GM12878 (cell line): ENCODE data around the gene BCLAF1. TPM values are rescaled to one million over a fixed set of nuclear protein-coding genes. Genes with fewer than 3 reads are reported as not detected.
A peak's percentile ranks its signal among the peaks of the same experiment; 100 is the strongest.

Experiments used
- CBFB ChIP-seq: IDR thresholded peaks from 2 replicates; pipeline ENCODE4 v1.6.1; 2016; ENCODE audit warnings: antibody characterized with exemption, low read depth
- CHD1 ChIP-seq: IDR thresholded peaks from 2 replicates; pipeline ENCODE4 v1.6.1; 2012; ENCODE audit warnings: low read depth, low read length, improper control_type of control experiment
- FOXM1 ChIP-seq: IDR thresholded peaks from 2 replicates; pipeline ENCODE4 v1.6.1; 2012; ENCODE audit warnings: low read depth, mild to moderate bottlenecking, inconsistent platforms, low read length, moderate library complexity
- KAT2A ChIP-seq: conservative IDR thresholded peaks from 2 replicates; pipeline ENCODE4 v1.6.1; 2011; ENCODE audit warnings: low read depth, low read length; ENCODE audit not compliant: control insufficient read depth
- MYB ChIP-seq: fragments of 150-350 bp; IDR thresholded peaks from 2 replicates; pipeline ENCODE4 v1.6.1; 2014; ENCODE audit warnings: mild to moderate bottlenecking, low read depth, low read length, borderline replicate concordance
- NR2C2 ChIP-seq: IDR thresholded peaks from 2 replicates; pipeline ENCODE4 v1.6.1; 2011; ENCODE audit warnings: borderline replicate concordance, low read depth; ENCODE audit not compliant: control insufficient read depth, insufficient read length
- PAX8 ChIP-seq: fragments of 450-650 bp; IDR thresholded peaks from 2 replicates; pipeline ENCODE4 v1.6.1; 2017; ENCODE audit warnings: mild to moderate bottlenecking, moderate library complexity
- SIX5 ChIP-seq: IDR thresholded peaks from 2 replicates; pipeline ENCODE4 v1.6.1; 2011; ENCODE audit warnings: mild to moderate bottlenecking, low read depth, low read length, moderate library complexity; ENCODE audit not compliant: severe bottlenecking
- TARDBP ChIP-seq: IDR thresholded peaks from 2 replicates; pipeline ENCODE4 v1.6.1; 2016; ENCODE audit warnings: borderline replicate concordance
- TBL1XR1 ChIP-seq: IDR thresholded peaks from 2 replicates; pipeline ENCODE4 v1.6.1; 2012; ENCODE audit warnings: low read depth, low read length, improper control_type of control experiment
- YBX1 ChIP-seq: fragments of 450-650 bp; IDR thresholded peaks from 2 replicates; pipeline ENCODE4 v1.6.1; 2016; ENCODE audit warnings: antibody characterized with exemption
- YY1 ChIP-seq: IDR thresholded peaks from 2 replicates; pipeline ENCODE4 v1.6.1; 2011; ENCODE audit warnings: low read depth, mild to moderate bottlenecking, low read length
- ZSCAN29 ChIP-seq: fragments of 450-650 bp; IDR thresholded peaks from 2 replicates; pipeline ENCODE4 v1.6.1; 2017; ENCODE audit warnings: mild to moderate bottlenecking, moderate library complexity
- polyA plus RNA-seq, 11 experiments: library from polyadenylated mRNA; depleted of rRNA in 4 of 11; unstranded in 6 of 11; stranded (reverse) in 5 of 11; fragments of >200 nt; fragmentation: Nextera tagmentation in 4 of 11; fragmentation: Illumina TruSeq in 1 of 11; extraction: Ambion mirVana in 4 of 11; extraction: Trizol in 1 of 11; gene quantifications; 1 replicate in 1 of 11; 2 replicates in 10 of 11; pipeline versions ENCODE4 v1.2.1 to v1.2.3, GENCODE V29; 2011 to 2016; ENCODE audit warnings: inconsistent platforms in 2 of 11, missing spikeins in 2 of 11, low read depth in 1 of 11
- total RNA-seq, 4 experiments: library from RNA; depleted of rRNA in 3 of 4; stranded (reverse); fragments of >200 nt in 3 of 4; fragmentation: Illumina TruSeq in 1 of 4; extraction: Trizol in 1 of 4; gene quantifications; 2 replicates each; pipeline versions ENCODE4 v1.2.1 to v1.2.3, GENCODE V29; 2013 to 2021
- TF ChIP-seq, protein P1 (sequence below): fragments of 450-650 bp; conservative IDR thresholded peaks from 2 replicates; pipeline ENCODE4 v1.6.1; 2017; ENCODE audit warnings: mild to moderate bottlenecking, moderate library complexity
- TF ChIP-seq, protein P2 (sequence below): fragments of 450-650 bp; formaldehyde crosslinking; IDR thresholded peaks from 2 replicates; pipeline ENCODE4 v1.4.0; 2022; ENCODE audit warnings: mild to moderate bottlenecking, moderate library complexity
- TF ChIP-seq, protein P3 (sequence below): fragments of 450-650 bp; IDR thresholded peaks from 2 replicates; pipeline ENCODE4 v1.6.1; 2016; ENCODE audit warnings: mild to moderate bottlenecking, moderate library complexity, borderline replicate concordance

Gene BCLAF1
- total and polyA plus RNA-seq, 10 of the 15 experiments (the other 5 are each of a cell fraction or from before 2014, with no cell fraction given), result 56.0 to 223 (median 114) TPM

DNA sequence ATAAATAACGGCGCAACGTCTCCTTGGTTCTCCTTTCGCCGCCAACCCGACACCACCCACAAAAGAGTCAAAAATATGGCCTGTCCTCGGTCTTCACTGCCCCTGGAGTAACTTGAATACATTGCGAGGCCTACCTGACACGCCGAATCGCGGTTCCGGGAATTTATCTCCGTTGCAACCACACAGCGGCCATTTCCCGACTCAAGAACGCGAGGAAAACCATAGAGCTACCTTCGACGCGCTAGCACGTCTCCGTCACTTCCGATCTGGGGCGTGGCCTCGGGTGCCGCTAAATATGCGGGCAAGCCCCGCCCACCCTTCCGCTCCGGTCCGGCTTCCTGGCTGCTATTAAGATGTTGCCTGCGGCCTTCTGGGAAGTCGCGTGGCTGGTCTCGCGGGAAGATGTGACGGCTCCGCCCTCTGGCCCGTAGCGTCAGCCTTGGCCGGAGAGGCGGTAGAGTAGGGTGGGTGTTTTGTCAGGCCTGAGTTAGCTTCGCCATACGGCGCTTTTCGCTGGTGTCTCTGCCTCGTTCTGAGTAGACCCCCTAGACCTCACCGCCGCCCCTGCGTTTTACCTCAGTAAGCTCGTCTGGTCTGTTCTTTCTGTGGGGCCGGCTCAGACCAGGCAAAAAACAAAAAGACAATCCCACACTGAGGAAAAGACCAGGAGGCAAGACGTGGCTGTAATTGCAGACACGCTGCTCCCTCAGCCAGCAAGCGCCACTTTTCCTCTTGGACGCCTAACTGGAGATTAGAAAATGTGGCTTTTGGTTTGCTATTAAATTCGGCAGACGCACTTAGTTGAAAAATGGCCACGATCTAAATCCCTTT lies at the start of gene BCLAF1 (continued):
- TF ChIP-seq, protein P1, sequence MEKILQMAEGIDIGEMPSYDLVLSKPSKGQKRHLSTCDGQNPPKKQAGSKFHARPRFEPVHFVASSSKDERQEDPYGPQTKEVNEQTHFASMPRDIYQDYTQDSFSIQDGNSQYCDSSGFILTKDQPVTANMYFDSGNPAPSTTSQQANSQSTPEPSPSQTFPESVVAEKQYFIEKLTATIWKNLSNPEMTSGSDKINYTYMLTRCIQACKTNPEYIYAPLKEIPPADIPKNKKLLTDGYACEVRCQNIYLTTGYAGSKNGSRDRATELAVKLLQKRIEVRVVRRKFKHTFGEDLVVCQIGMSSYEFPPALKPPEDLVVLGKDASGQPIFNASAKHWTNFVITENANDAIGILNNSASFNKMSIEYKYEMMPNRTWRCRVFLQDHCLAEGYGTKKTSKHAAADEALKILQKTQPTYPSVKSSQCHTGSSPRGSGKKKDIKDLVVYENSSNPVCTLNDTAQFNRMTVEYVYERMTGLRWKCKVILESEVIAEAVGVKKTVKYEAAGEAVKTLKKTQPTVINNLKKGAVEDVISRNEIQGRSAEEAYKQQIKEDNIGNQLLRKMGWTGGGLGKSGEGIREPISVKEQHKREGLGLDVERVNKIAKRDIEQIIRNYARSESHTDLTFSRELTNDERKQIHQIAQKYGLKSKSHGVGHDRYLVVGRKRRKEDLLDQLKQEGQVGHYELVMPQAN, result no peak; the same call in 1 of the 2 replicates
- TF ChIP-seq, protein P2, sequence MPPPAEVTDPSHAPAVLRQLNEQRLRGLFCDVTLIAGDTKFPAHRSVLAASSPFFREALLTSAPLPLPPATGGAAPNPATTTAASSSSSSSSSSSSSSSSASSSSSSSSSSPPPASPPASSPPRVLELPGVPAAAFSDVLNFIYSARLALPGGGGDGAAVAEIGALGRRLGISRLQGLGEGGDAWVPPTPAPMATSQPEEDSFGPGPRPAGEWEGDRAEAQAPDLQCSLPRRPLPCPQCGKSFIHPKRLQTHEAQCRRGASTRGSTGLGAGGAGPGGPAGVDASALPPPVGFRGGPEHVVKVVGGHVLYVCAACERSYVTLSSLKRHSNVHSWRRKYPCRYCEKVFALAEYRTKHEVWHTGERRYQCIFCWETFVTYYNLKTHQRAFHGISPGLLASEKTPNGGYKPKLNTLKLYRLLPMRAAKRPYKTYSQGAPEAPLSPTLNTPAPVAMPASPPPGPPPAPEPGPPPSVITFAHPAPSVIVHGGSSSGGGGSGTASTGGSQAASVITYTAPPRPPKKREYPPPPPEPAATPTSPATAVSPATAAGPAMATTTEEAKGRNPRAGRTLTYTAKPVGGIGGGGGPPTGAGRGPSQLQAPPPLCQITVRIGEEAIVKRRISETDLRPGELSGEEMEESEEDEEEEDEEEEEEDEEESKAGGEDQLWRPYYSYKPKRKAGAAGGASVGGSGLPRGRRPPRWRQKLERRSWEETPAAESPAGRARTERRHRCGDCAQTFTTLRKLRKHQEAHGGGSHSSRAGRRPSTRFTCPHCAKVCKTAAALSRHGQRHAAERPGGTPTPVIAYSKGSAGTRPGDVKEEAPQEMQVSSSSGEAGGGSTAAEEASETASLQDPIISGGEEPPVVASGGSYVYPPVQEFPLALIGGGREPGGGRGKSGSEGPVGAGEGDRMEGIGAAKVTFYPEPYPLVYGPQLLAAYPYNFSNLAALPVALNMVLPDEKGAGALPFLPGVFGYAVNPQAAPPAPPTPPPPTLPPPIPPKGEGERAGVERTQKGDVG, result no peak
- TF ChIP-seq ZSCAN29, result no peak
- TF ChIP-seq, protein P3, sequence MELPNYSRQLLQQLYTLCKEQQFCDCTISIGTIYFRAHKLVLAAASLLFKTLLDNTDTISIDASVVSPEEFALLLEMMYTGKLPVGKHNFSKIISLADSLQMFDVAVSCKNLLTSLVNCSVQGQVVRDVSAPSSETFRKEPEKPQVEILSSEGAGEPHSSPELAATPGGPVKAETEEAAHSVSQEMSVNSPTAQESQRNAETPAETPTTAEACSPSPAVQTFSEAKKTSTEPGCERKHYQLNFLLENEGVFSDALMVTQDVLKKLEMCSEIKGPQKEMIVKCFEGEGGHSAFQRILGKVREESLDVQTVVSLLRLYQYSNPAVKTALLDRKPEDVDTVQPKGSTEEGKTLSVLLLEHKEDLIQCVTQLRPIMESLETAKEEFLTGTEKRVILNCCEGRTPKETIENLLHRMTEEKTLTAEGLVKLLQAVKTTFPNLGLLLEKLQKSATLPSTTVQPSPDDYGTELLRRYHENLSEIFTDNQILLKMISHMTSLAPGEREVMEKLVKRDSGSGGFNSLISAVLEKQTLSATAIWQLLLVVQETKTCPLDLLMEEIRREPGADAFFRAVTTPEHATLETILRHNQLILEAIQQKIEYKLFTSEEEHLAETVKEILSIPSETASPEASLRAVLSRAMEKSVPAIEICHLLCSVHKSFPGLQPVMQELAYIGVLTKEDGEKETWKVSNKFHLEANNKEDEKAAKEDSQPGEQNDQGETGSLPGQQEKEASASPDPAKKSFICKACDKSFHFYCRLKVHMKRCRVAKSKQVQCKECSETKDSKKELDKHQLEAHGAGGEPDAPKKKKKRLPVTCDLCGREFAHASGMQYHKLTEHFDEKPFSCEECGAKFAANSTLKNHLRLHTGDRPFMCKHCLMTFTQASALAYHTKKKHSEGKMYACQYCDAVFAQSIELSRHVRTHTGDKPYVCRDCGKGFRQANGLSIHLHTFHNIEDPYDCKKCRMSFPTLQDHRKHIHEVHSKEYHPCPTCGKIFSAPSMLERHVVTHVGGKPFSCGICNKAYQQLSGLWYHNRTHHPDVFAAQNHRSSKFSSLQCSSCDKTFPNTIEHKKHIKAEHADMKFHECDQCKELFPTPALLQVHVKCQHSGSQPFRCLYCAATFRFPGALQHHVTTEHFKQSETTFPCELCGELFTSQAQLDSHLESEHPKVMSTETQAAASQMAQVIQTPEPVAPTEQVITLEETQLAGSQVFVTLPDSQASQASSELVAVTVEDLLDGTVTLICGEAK, result peak; percentile 78; the same call in 1 of the 2 replicates
- TF ChIP-seq CHD1, result peak; percentile 93
- no peak; the same call in 1 of the 2 replicates for TF ChIP-seq FOXM1
- TF ChIP-seq KAT2A, result no peak
- no peak for TF ChIP-seq NR2C2
- peak; percentile 45; the same call in 1 of the 2 replicates for TF ChIP-seq TBL1XR1
- peak; percentile 82; the same call in 1 of the 2 replicates for TF ChIP-seq CBFB
- TF ChIP-seq YY1, result peak; percentile 95
- peak; percentile 88 for TF ChIP-seq PAX8
- TF ChIP-seq YBX1, result no peak
- TF ChIP-seq SIX5, result no peak
- TF ChIP-seq TARDBP, result no peak
- TF ChIP-seq MYB, result no peak
